Esophagus muscularis mucosa (tissue), 4 donors: ENCODE results near the gene TMEM95. TPM values are rescaled to one million over a fixed set of nuclear protein-coding genes. Genes with fewer than 3 reads are reported as not detected.
A peak's percentile ranks its signal among the peaks of the same experiment; 100 is the strongest.

Experiments used
- DNase-seq: peaks from one replicate; pipeline ENCODE4 v3.0.0-alpha.2; 2017; ENCODE audit errors: extremely low spot score
- H3K27ac ChIP-seq, 4 donors: fragments of 200-600 bp; sonication (generic); replicated peaks in 1 of 4; 1 replicate in 3 of 4; 2 replicates in 1 of 4; pipeline ENCODE4 v1.5.1; 2016 to 2019; ENCODE audit warnings: mild to moderate bottlenecking in 1 of 4
- H3K27me3 ChIP-seq, 4 donors: fragments of 200-600 bp; sonication (generic); one replicate each; pipeline versions ENCODE4 v1.5.1 to v1.6.0; 2016 to 2019
- H3K36me3 ChIP-seq, 4 donors: fragments of 200-600 bp; sonication (generic); one replicate each; pipeline ENCODE4 v1.5.1; 2016 to 2019
- H3K4me1 ChIP-seq, 4 donors: fragments of 200-600 bp; sonication (generic); one replicate each; pipeline ENCODE4 v1.5.1; 2016 to 2019
- H3K4me3 ChIP-seq, 4 donors: fragments of 200-600 bp; sonication (generic); 1 replicate in 2 of 4; 2 replicates in 2 of 4; pipeline ENCODE4 v1.5.1; 2016 to 2019; ENCODE audit warnings: mild to moderate bottlenecking in 4 of 4, moderate library complexity in 1 of 4
- H3K9me3 ChIP-seq, 4 donors: fragments of 200-600 bp; sonication (generic); 1 replicate in 3 of 4; 2 replicates in 1 of 4; pipeline ENCODE4 v1.5.1; 2016 to 2019
- EP300 ChIP-seq: sonication (generic); formaldehyde crosslinking; IDR thresholded peaks from one replicate; pipeline ENCODE4 v1.6.1; 2017; ENCODE audit warnings: antibody characterized with exemption
- POLR2A ChIP-seq: fragments of 450-650 bp; IDR thresholded peaks from one replicate; pipeline ENCODE4 v1.6.1; 2017; ENCODE audit warnings: antibody characterized with exemption, moderate library complexity, mild to moderate bottlenecking, low read depth
- POLR2AphosphoS5 ChIP-seq, 2 donors: sonication (generic); formaldehyde crosslinking; IDR thresholded peaks; one replicate each; pipeline ENCODE4 v1.6.1; 2017; ENCODE audit warnings: antibody characterized with exemption in 2 of 2
- WGBS: methylation state at CpG from one replicate; pipeline ENCODE4 v1.1.5; 2018; 5-methylcytosine and 5-hydroxymethylcytosine counted together
- intact Hi-C: fragments of 100-400 bp; cut with DNase I; formaldehyde crosslinking; loops from one replicate; pipeline ENCODE4 v1.15.1; 2023
- total RNA-seq, 4 donors: library from RNA; depleted of rRNA; stranded (reverse); fragments of >200 nt; gene quantifications; one replicate each; pipeline versions ENCODE4 v1.1.0 to v1.2.1, GENCODE V29; 2016
- TF ChIP-seq, protein P1 (sequence below), 3 experiments: fragments of 200-600 bp in 2 of 3; fragments of 450-650 bp in 1 of 3; sonication (generic) in 2 of 3; IDR thresholded peaks; one replicate each; pipeline ENCODE4 v1.5.1; 2017 to 2019; ENCODE audit warnings: antibody characterized with exemption in 3 of 3, mild to moderate bottlenecking in 2 of 3, moderate library complexity in 1 of 3

The TMEM95 gene
- total RNA-seq, 4 donors from 2014 or later = 0.42 TPM; not detected in 3

DNA sequence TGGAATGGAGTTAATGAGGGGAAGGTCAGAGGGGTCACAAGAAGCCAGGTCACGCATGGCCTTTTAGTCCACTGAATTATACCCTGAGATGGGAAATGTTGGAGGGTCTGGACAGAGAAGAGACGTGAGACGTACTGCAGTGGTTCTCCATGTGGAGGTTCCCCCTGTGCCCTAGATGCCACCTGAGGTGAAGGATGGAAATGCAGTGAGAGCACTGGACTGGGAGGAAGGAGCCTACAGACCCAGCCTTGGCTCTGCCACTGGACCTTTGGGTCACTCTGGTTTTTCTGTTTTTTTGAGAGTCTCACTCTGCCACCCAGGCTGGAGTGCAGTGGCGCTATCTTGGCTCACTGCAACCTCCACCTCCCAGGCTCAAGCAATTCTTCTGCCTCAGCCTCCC lies 41.2 kb downstream of the TMEM95 start:
- DNase-seq = no peak
- Histone ChIP-seq H3K9me3 (no peaks in the 10 kb centered on the region), H3K36me3 (peaks cover 0 to 18% (median 10%) of the 10 kb centered on the region in 4 donors), H3K27me3 (no peaks in the 10 kb centered on the region), H3K4me1 (peaks cover 14 to 33% (median 25%) of the 10 kb centered on the region in 4 donors), H3K4me3 (no peak overlapping the region), H3K27ac (no peak overlapping the region)
- no peak for TF ChIP-seq EP300
- no peak for TF ChIP-seq POLR2A
- TF ChIP-seq POLR2AphosphoS5 (IDR thresholded peaks at IDR 0.05) = no peak
- TF ChIP-seq, protein P1, sequence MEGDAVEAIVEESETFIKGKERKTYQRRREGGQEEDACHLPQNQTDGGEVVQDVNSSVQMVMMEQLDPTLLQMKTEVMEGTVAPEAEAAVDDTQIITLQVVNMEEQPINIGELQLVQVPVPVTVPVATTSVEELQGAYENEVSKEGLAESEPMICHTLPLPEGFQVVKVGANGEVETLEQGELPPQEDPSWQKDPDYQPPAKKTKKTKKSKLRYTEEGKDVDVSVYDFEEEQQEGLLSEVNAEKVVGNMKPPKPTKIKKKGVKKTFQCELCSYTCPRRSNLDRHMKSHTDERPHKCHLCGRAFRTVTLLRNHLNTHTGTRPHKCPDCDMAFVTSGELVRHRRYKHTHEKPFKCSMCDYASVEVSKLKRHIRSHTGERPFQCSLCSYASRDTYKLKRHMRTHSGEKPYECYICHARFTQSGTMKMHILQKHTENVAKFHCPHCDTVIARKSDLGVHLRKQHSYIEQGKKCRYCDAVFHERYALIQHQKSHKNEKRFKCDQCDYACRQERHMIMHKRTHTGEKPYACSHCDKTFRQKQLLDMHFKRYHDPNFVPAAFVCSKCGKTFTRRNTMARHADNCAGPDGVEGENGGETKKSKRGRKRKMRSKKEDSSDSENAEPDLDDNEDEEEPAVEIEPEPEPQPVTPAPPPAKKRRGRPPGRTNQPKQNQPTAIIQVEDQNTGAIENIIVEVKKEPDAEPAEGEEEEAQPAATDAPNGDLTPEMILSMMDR (IDR thresholded peaks at IDR 0.05) = no peak
- intact Hi-C loops = no loop called here
- 81% methylated on average over 4 of the region's 4 CpGs for WGBS

DNA sequence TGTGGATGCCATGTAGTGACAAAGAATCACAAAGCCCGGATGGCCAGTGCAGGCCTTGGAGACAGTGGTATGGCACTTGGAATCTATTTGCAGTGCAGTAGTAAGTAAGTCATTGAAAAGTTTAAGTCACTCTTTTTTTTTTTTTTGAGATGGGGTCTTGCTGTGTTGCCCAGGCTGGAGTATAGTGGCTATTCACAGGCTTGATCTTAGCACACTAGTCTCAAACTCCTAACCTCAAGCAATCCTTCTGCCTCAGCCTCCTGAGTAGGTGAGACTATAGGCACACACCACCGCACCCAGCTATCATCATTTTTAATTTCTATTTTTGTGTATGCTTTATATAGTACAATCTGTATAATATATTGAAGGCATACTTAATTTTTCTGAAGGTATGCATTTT lies 43.7 kb downstream of the TMEM95 start:
- 89% methylated on average over 2 of the region's 2 CpGs for WGBS

DNA sequence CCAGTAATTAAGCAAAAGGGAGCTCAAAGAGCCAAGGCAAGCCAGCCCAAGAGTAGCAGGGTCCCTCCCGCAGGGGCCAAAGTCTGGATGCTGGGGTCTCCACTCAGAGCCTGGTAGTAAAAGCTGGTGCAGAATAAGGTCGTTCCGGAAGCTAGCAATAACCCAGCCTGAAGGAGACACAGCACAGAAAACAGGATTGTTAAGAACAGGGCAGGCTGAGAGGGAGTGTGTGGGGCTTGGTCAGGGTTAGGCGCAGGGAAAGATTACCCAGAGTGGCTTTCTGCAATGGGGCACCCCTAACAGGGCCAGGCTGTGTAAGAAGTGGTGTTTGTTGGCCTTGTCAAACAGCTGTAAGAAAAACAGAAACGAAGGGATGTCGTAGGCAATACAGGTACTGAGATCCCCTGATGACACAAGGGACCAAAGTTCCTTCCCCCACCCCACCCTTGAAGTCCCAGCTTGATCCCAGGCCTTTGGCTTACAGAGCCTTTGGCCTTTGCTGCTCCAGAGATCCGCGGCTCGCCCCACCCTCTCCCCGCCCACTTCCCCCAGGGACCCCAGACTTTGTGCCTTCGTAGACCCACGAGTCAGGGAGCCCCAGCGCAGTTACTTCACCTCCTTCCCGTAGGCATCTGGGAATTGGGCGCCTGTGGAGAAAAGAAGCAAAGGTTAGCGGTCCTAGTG lies 48.2 kb downstream of the TMEM95 start:
- TF ChIP-seq, protein P1 (IDR thresholded peaks at IDR 0.05) = no peak
- TF ChIP-seq POLR2A (no peak), POLR2AphosphoS5 (IDR thresholded peaks at IDR 0.05) (no peak), EP300 (no peak)
- Histone ChIP-seq H3K4me1 (peaks cover 20 to 56% (median 39%) of the 10 kb centered on the region in 4 donors), H3K9me3 (no peaks in the 10 kb centered on the region), H3K27ac (peak overlapping the region; percentile 90 to 93 (median 92)), H3K27me3 (no peaks in the 10 kb centered on the region), H3K36me3 (peaks cover 0 to 6% (median under 1%) of the 10 kb centered on the region in 4 donors), H3K4me3 (peak overlapping the region; percentile 77 to 87 (median 85))
- intact Hi-C loops = loop anchor here (5.0 kb wide), 1 partner anchor 51 kb away; the partner anchor contains the start of gene KCTD11
- WGBS = 16% methylated on average over 12 of the region's 16 CpGs
- peak; percentile 94 for DNase-seq

More for the DNA sequence above, 43.7 kb downstream of the TMEM95 start:
- Histone ChIP-seq H3K36me3 (no peaks in the 10 kb centered on the region), H3K4me1 (peaks cover 19 to 40% (median 32%) of the 10 kb centered on the region in 4 donors), H3K27me3 (no peaks in the 10 kb centered on the region), H3K27ac (no peak overlapping the region), H3K4me3 (no peak overlapping the region), H3K9me3 (no peaks in the 10 kb centered on the region)
- DNase-seq = no peak
- TF ChIP-seq POLR2AphosphoS5 (IDR thresholded peaks at IDR 0.05) (no peak), POLR2A (no peak), EP300 (no peak)
- TF ChIP-seq, protein P1 (IDR thresholded peaks at IDR 0.05) = no peak
- intact Hi-C loops = no loop called here

DNA sequence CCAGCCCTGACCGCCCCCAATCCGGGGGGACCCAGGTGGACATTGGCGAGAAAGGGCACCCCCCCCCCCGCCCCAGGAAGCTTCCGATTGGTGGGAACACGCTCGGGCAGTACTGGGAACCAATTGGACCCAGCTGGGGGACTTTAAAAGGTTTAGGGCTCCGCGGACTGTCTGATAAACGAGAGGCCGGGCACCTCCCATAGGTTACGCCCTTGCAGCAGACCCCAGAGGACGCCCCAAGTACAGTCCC lies 48.7 kb downstream of the TMEM95 start:
- peak overlapping the region; percentile 77 to 87 (median 85) for H3K4me3 ChIP-seq
- peak; percentile 95 for DNase-seq
- peak overlapping the region; percentile 90 to 93 (median 92) for H3K27ac ChIP-seq
- no peaks in the 10 kb centered on the region for H3K27me3 ChIP-seq
- peaks cover 20 to 56% (median 39%) of the 10 kb centered on the region in 4 donors for H3K4me1 ChIP-seq
- H3K36me3 ChIP-seq = peaks cover 0 to 11% (median 3%) of the 10 kb centered on the region in 4 donors
- TF ChIP-seq POLR2A (no peak), POLR2AphosphoS5 (IDR thresholded peaks at IDR 0.05) (no peak), EP300 (no peak)
- TF ChIP-seq, protein P1 (IDR thresholded peaks at IDR 0.05) = no peak
- 10% methylated on average over 2 of the region's 13 CpGs for WGBS
- H3K9me3 ChIP-seq = no peaks in the 10 kb centered on the region
- intact Hi-C loops = loop anchor here (5.0 kb wide), 1 partner anchor 51 kb away; the partner anchor contains the start of gene KCTD11
